Gastroesophageal sphincter (tissue), 4 donors: Measurements from ENCODE around the gene NKX3-2. TPM values are rescaled to one million over a fixed set of nuclear protein-coding genes. Genes with fewer than 3 reads are reported as not detected.

ENCODE experiments used
- ATAC-seq: fragments of 150-250 bp; one replicate; pipeline ENCODE4 v1.9.1; 2016; ENCODE audit warnings: mild to moderate bottlenecking, moderate library complexity
- H3K27ac ChIP-seq, 4 donors: fragments of 200-600 bp; sonication (generic) in 3 of 4; 1 replicate in 3 of 4; 2 replicates in 1 of 4; pipeline ENCODE4 v1.5.1; 2016 to 2019
- H3K27me3 ChIP-seq: fragments of 200-600 bp; sonication (generic); one replicate; pipeline ENCODE4 v1.5.1; 2019
- H3K36me3 ChIP-seq, 2 donors: fragments of 200-600 bp; sonication (generic); one replicate each; pipeline ENCODE4 v1.5.1; 2019; ENCODE audit warnings: control low read depth in 1 of 2
- H3K4me1 ChIP-seq, 3 donors: fragments of 200-600 bp; sonication (generic); 1 replicate in 2 of 3; 2 replicates in 1 of 3; pipeline ENCODE4 v1.5.1; 2016 to 2019; ENCODE audit warnings: control low read depth in 2 of 3
- H3K4me3 ChIP-seq, 2 donors: fragments of 200-600 bp; sonication (generic); one replicate each; pipeline ENCODE4 v1.5.1; 2019; ENCODE audit warnings: mild to moderate bottlenecking in 1 of 2, moderate library complexity in 1 of 2
- H3K9me3 ChIP-seq, 3 donors: fragments of 200-600 bp; sonication (generic); one replicate each; pipeline ENCODE4 v1.5.1; 2017 to 2019; ENCODE audit warnings: control low read depth in 2 of 3
- EP300 ChIP-seq: sonication (generic); formaldehyde crosslinking; IDR thresholded peaks from one replicate; pipeline ENCODE4 v1.6.1; 2017; ENCODE audit warnings: antibody characterized with exemption, mild to moderate bottlenecking
- POLR2A ChIP-seq, 2 donors: fragments of 450-650 bp; IDR thresholded peaks; one replicate each; pipeline ENCODE4 v1.6.1; 2017; ENCODE audit warnings: antibody characterized with exemption in 2 of 2, mild to moderate bottlenecking in 2 of 2, moderate library complexity in 1 of 2
- POLR2AphosphoS5 ChIP-seq: sonication (generic); formaldehyde crosslinking; IDR thresholded peaks from one replicate; pipeline ENCODE4 v1.6.1; 2017; ENCODE audit warnings: antibody characterized with exemption
- WGBS, 2 donors: methylation state at CpG; one replicate each; pipeline ENCODE4 v1.1.5; 2018; ENCODE audit warnings: low coverage in 1 of 2; 5-methylcytosine and 5-hydroxymethylcytosine counted together
- total RNA-seq, 4 donors: library from RNA; depleted of rRNA; stranded (reverse); fragments of >200 nt; gene quantifications; one replicate each; pipeline ENCODE4 v1.1.0, GENCODE V29; 2016
- TF ChIP-seq, protein P1 (sequence below), 4 experiments: fragments of 200-600 bp in 2 of 4; fragments of 450-650 bp in 2 of 4; sonication (generic) in 1 of 4; IDR thresholded peaks; one replicate each; pipeline ENCODE4 v1.5.1; 2017 to 2019; ENCODE audit warnings: antibody characterized with exemption in 4 of 4, mild to moderate bottlenecking in 2 of 4, moderate library complexity in 2 of 4

Gene NKX3-2
- total RNA-seq, 4 donors from 2014 or later, result 0.62 to 5.5 (median 3.0) TPM

DNA sequence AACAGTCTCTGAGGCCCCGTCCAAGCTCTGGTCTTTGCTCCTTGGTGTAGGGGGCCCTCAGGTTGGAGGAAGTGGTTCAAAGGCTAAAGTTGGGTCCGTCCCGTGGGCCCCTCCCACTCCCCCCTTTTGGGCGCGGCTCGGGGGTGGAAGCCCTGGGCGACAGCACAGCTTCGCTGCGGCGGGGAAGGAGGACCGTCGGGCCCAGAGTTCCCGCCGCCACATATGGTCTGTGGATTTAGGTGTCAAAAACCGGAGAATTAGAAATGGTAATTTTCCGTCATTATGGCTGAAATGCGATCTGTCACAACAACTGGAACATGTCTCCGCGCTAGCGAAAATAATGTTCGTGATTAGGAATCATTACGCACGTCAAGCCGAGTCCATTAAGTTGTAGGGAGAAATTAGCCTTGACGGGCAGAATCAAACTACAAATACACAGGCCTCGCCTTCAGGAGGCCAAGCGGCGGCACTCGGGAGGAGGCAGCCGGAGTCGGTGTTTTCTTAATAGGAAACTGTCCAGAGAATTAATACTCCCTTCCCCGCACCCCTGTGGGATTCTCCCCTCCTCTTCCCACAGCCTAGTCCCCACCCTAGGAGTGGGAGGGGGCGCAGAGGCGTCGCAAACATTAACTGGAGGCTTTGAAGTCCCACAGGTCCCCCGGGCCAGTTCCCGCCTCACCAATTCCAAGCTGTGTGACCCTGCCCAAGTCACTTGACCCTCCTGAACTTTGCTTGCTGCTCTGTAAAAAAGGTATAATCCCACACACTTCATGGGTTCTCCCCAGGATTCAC lies 15.0 kb downstream of the NKX3-2 start:
- Histone ChIP-seq H3K4me1 (peaks cover 0 to 31% (median 4%) of the 10 kb centered on the region in 3 donors), H3K27me3 (peaks cover 100% of the 10 kb centered on the region), H3K9me3 (peaks cover 0 to 10% (median 0%) of the 10 kb centered on the region in 3 donors), H3K4me3 (no peak overlapping the region), H3K27ac (no peak overlapping the region), H3K36me3 (no peaks in the 10 kb centered on the region)
- WGBS, 2 donors, result 7 to 13% methylated on average over 3 to 32 of the region's 37 CpGs
- no peak for ATAC-seq
- TF ChIP-seq POLR2A (IDR thresholded peaks at IDR 0.05) (no peak), EP300 (no peak), POLR2AphosphoS5 (no peak)
- TF ChIP-seq, protein P1, sequence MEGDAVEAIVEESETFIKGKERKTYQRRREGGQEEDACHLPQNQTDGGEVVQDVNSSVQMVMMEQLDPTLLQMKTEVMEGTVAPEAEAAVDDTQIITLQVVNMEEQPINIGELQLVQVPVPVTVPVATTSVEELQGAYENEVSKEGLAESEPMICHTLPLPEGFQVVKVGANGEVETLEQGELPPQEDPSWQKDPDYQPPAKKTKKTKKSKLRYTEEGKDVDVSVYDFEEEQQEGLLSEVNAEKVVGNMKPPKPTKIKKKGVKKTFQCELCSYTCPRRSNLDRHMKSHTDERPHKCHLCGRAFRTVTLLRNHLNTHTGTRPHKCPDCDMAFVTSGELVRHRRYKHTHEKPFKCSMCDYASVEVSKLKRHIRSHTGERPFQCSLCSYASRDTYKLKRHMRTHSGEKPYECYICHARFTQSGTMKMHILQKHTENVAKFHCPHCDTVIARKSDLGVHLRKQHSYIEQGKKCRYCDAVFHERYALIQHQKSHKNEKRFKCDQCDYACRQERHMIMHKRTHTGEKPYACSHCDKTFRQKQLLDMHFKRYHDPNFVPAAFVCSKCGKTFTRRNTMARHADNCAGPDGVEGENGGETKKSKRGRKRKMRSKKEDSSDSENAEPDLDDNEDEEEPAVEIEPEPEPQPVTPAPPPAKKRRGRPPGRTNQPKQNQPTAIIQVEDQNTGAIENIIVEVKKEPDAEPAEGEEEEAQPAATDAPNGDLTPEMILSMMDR (IDR thresholded peaks at IDR 0.05), result no peak

- WGBS, 2 donors, result 7 to 10% methylated on average over 2 to 3 of the region's 5 CpGs
- H3K9me3 ChIP-seq, result peaks cover 0 to 15% (median 0%) of the 10 kb centered on the region in 3 donors
- TF ChIP-seq POLR2AphosphoS5, result no peak
- TF ChIP-seq, protein P1 (IDR thresholded peaks at IDR 0.05), result no peak
- no peak for TF ChIP-seq EP300
- no peak for TF ChIP-seq POLR2A (IDR thresholded peaks at IDR 0.05)
- no peak overlapping the region for H3K4me3 ChIP-seq
- H3K27ac ChIP-seq, result no peak overlapping the region
- no peaks in the 10 kb centered on the region for H3K36me3 ChIP-seq
- H3K4me1 ChIP-seq, result peaks cover 0 to 31% (median 4%) of the 10 kb centered on the region in 3 donors
- peaks cover 100% of the 10 kb centered on the region for H3K27me3 ChIP-seq
- ATAC-seq, result no peak
Observed at GRCh38 chr4:13528821-13529127, 15.5 kb downstream of the NKX3-2 start.

GRCh38 chr4:13527981-13528820 lies 16.1 kb downstream of the NKX3-2 start:
- peaks cover 100% of the 10 kb centered on the region for H3K27me3 ChIP-seq
- H3K27ac ChIP-seq, result no peak overlapping the region
- no peaks in the 10 kb centered on the region for H3K36me3 ChIP-seq
- no peak overlapping the region for H3K4me3 ChIP-seq
- H3K9me3 ChIP-seq, result peaks cover 0 to 21% (median 0%) of the 10 kb centered on the region in 3 donors
- TF ChIP-seq EP300 (no peak), POLR2A (IDR thresholded peaks at IDR 0.05) (no peak), POLR2AphosphoS5 (no peak)
- TF ChIP-seq, protein P1 (IDR thresholded peaks at IDR 0.05), result no peak
- 11 to 16% methylated on average over 13 to 15 of the region's 35 CpGs for WGBS, 2 donors
- H3K4me1 ChIP-seq, result peaks cover 0 to 36% (median 4%) of the 10 kb centered on the region in 3 donors
- no peak for ATAC-seq

GRCh38 chr4:13527192-13527980 lies 16.9 kb downstream of the NKX3-2 start:
- Histone ChIP-seq H3K9me3 (peaks cover 0 to 24% (median 0%) of the 10 kb centered on the region in 3 donors), H3K36me3 (no peaks in the 10 kb centered on the region), H3K27me3 (peaks cover 100% of the 10 kb centered on the region), H3K27ac (no peak overlapping the region), H3K4me1 (peaks cover 0 to 44% (median 4%) of the 10 kb centered on the region in 3 donors), H3K4me3 (no peak overlapping the region)
- no peak for ATAC-seq
- 13 to 23% methylated on average over 10 to 11 of the region's 46 CpGs for WGBS, 2 donors
- TF ChIP-seq POLR2A (IDR thresholded peaks at IDR 0.05), result no peak
- TF ChIP-seq EP300, result no peak
- TF ChIP-seq, protein P1 (IDR thresholded peaks at IDR 0.05), result no peak
- TF ChIP-seq POLR2AphosphoS5, result no peak
